ENCODE measurements around the gene NRXN3.

DNA sequence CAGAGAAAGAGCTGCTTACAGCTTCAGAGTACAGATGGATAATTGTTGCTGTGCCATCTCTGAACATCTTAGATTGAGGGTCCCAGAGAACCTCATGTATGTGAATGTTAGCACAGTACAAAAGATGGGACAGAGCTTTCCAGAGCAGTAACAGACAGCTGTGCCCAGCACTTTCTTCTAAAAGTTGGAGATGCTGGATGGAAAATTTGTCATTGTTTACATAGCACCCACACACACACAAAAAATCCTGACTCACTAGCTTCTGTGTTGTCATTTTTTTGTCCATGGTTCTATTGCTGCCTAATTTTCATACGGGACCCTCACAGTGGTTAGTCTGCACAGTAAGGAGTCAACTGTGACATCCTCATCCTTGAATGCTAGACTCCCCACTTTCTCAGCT, 1666.4 kb downstream of the NRXN3 start:
- TF ChIP-seq CTCF (conservative IDR thresholded peaks at IDR 0.05; ENCODE audit: low read depth, low read length) (no peak), EZH2phosphoT487 (IDR thresholded peaks at IDR 0.05; ENCODE audit: borderline replicate concordance, low read length) (no peak)
